Astrocyte (in vitro differentiated cells and primary cell): Measurements from ENCODE around the gene HIPK1. TPM values are rescaled to one million over a fixed set of nuclear protein-coding genes. Genes with fewer than 3 reads are reported as not detected.

Source experiments
- DNase-seq: peaks from one replicate; pipeline ENCODE4 v3.0.0-alpha.2; 2010; ENCODE audit warnings: low read depth
- FAIRE-seq: peaks from 2 replicates; lab custom pipeline; 2011; peaks lifted over from hg19 to GRCh38; lab: Jason Lieb, UNC
- H2AFZ ChIP-seq: 2 replicates; pipeline ENCODE4 v1.6.0; 2012; ENCODE audit warnings: low read depth, low read length, inconsistent platforms
- H3K27ac ChIP-seq: 2 replicates; pipeline ENCODE4 v1.5.1; 2011; ENCODE audit warnings: low read depth, low read length, inconsistent platforms
- H3K27me3 ChIP-seq: 2 replicates; pipeline ENCODE4 v1.6.0; 2011; ENCODE audit warnings: low read length, inconsistent platforms; ENCODE audit not compliant: insufficient read depth
- H3K36me3 ChIP-seq: 2 replicates; pipeline ENCODE4 v1.5.1; 2011; ENCODE audit warnings: low read length, inconsistent platforms; ENCODE audit not compliant: insufficient read depth
- H3K4me1 ChIP-seq: 2 replicates; pipeline ENCODE4 v1.5.1; 2011; ENCODE audit warnings: low read length, inconsistent platforms; ENCODE audit not compliant: insufficient read depth
- H3K4me2 ChIP-seq: 2 replicates; pipeline ENCODE4 v1.6.0; 2012; ENCODE audit warnings: low read length, inconsistent platforms
- H3K4me3 ChIP-seq: 2 replicates; pipeline ENCODE4 v1.5.1; 2011; ENCODE audit warnings: low read depth, mild to moderate bottlenecking, low read length, inconsistent platforms; ENCODE audit not compliant: insufficient read depth
- H3K79me2 ChIP-seq: 2 replicates; pipeline ENCODE4 v1.6.0; 2012; ENCODE audit warnings: mild to moderate bottlenecking, low read length, inconsistent platforms; ENCODE audit not compliant: insufficient read depth
- H3K9ac ChIP-seq: 2 replicates; pipeline ENCODE4 v1.6.0; 2012; ENCODE audit warnings: mild to moderate bottlenecking, low read length, inconsistent platforms
- H3K9me3 ChIP-seq: 2 replicates; pipeline ENCODE4 v1.5.1; 2012; ENCODE audit warnings: low read depth, mild to moderate bottlenecking, low read length, inconsistent platforms; ENCODE audit not compliant: insufficient read depth
- H4K20me1 ChIP-seq: 2 replicates; pipeline ENCODE4 v1.6.0; 2012; ENCODE audit warnings: low read length, inconsistent platforms; ENCODE audit not compliant: insufficient read depth
- H3K27ac Mint-ChIP-seq: one replicate; pipeline ENCODE4 v1.8.0; 2021; ENCODE audit warnings: mild to moderate bottlenecking, mixed read lengths; ENCODE audit not compliant: unreplicated experiment
- H3K27me3 Mint-ChIP-seq: one replicate; pipeline ENCODE4 v1.8.0; 2021; ENCODE audit warnings: low read depth, mixed read lengths; ENCODE audit not compliant: unreplicated experiment
- H3K36me3 Mint-ChIP-seq: one replicate; pipeline ENCODE4 v1.8.0; 2021; ENCODE audit warnings: low read depth, mixed read lengths; ENCODE audit not compliant: unreplicated experiment
- H3K4me1 Mint-ChIP-seq: one replicate; pipeline ENCODE4 v1.8.0; 2021; ENCODE audit warnings: low read depth, mixed read lengths; ENCODE audit not compliant: unreplicated experiment
- H3K4me3 Mint-ChIP-seq: one replicate; pipeline ENCODE4 v1.8.0; 2021; ENCODE audit warnings: mild to moderate bottlenecking, moderate library complexity, mixed read lengths; ENCODE audit not compliant: unreplicated experiment
- H3K9me3 Mint-ChIP-seq: one replicate; pipeline ENCODE4 v1.8.0; 2021; ENCODE audit warnings: mild to moderate bottlenecking, mixed read lengths; ENCODE audit not compliant: unreplicated experiment
- EZH2 ChIP-seq: IDR thresholded peaks from 2 replicates; pipeline ENCODE4 v1.6.1; 2012; ENCODE audit warnings: mild to moderate bottlenecking, low read length, inconsistent platforms; ENCODE audit not compliant: insufficient read depth
- total RNA-seq: library from RNA; stranded (reverse); gene quantifications from 2 replicates; pipeline ENCODE4 v1.2.1, GENCODE V29; 2021
- TF ChIP-seq, protein P1 (sequence below): IDR thresholded peaks from 2 replicates; pipeline ENCODE4 v1.5.1; 2011; ENCODE audit warnings: low read depth, mild to moderate bottlenecking, inconsistent platforms, low read length, moderate library complexity; ENCODE audit not compliant: insufficient read depth

The HIPK1 gene
- total RNA-seq, 1 donor from 2014 or later, result 55.4 TPM

GRCh38 chr1:113898241-113898814 is 30.8 kb upstream of the HIPK1 start:
- H3K27ac ChIP-seq, result no peak overlapping the region
- H3K36me3 ChIP-seq, result peaks cover 42% of the 10 kb centered on the region
- H2AFZ ChIP-seq, result no peak overlapping the region
- DNase-seq (no peak), FAIRE-seq (no peak)
- no peaks in the 10 kb centered on the region for H3K9me3 ChIP-seq
- no peak overlapping the region for H3K4me3 ChIP-seq
- no peaks in the 10 kb centered on the region for H3K27me3 ChIP-seq
- no peak overlapping the region for H3K9ac ChIP-seq
- TF ChIP-seq, protein P1, sequence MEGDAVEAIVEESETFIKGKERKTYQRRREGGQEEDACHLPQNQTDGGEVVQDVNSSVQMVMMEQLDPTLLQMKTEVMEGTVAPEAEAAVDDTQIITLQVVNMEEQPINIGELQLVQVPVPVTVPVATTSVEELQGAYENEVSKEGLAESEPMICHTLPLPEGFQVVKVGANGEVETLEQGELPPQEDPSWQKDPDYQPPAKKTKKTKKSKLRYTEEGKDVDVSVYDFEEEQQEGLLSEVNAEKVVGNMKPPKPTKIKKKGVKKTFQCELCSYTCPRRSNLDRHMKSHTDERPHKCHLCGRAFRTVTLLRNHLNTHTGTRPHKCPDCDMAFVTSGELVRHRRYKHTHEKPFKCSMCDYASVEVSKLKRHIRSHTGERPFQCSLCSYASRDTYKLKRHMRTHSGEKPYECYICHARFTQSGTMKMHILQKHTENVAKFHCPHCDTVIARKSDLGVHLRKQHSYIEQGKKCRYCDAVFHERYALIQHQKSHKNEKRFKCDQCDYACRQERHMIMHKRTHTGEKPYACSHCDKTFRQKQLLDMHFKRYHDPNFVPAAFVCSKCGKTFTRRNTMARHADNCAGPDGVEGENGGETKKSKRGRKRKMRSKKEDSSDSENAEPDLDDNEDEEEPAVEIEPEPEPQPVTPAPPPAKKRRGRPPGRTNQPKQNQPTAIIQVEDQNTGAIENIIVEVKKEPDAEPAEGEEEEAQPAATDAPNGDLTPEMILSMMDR, result no peak
- TF ChIP-seq EZH2, result no peak
- no peak overlapping the region for H3K4me3 Mint-ChIP-seq
- H3K9me3 Mint-ChIP-seq, result no peaks in the 10 kb centered on the region
- H3K4me1 ChIP-seq, result peaks cover 9% of the 10 kb centered on the region
- H3K27ac Mint-ChIP-seq, result no peak overlapping the region
- H3K79me2 ChIP-seq, result peaks cover 12% of the 10 kb centered on the region
- H3K4me2 ChIP-seq, result no peak overlapping the region
- peaks cover 5% of the 10 kb centered on the region for H3K4me1 Mint-ChIP-seq
- H3K27me3 Mint-ChIP-seq, result no peaks in the 10 kb centered on the region
- peaks cover 15% of the 10 kb centered on the region for H3K36me3 Mint-ChIP-seq
- H4K20me1 ChIP-seq, result no peaks in the 10 kb centered on the region

DNA sequence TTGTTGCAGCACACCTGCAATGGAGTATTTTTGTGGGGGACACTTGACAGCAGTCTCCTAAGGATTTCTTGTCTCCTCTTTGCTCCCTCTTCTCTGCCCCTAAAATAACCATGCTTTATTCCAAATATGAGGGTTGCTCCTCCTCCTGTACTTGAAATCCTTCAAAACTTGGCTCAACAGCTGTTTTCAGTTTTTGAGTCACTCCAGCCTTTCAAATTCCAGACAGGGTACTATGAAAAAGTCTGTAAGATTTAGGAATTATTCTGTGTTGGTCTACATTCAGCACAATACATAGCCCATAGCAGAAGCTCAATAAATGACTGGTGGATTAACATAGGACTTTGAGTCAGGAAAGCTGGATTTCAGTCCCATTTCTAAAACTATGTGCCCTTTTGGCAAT is 30.0 kb upstream of the HIPK1 start:
- Histone ChIP-seq H3K9ac (no peak overlapping the region), H3K4me3 (no peak overlapping the region), H2AFZ (no peak overlapping the region), H3K79me2 (peaks cover 20% of the 10 kb centered on the region), H3K9me3 (no peaks in the 10 kb centered on the region), H3K4me1 (peaks cover 12% of the 10 kb centered on the region), H3K4me2 (no peak overlapping the region), H4K20me1 (no peaks in the 10 kb centered on the region), H3K27ac (no peak overlapping the region), H3K27me3 (no peaks in the 10 kb centered on the region), H3K36me3 (peaks cover 42% of the 10 kb centered on the region)
- FAIRE-seq (no peak), DNase-seq (no peak)
- no peak for TF ChIP-seq EZH2
- TF ChIP-seq, protein P1, result no peak
- Mint-ChIP-seq H3K4me1 (peaks cover 8% of the 10 kb centered on the region), H3K36me3 (peaks cover 15% of the 10 kb centered on the region), H3K9me3 (no peaks in the 10 kb centered on the region), H3K4me3 (no peak overlapping the region), H3K27me3 (no peaks in the 10 kb centered on the region), H3K27ac (no peak overlapping the region)

DNA sequence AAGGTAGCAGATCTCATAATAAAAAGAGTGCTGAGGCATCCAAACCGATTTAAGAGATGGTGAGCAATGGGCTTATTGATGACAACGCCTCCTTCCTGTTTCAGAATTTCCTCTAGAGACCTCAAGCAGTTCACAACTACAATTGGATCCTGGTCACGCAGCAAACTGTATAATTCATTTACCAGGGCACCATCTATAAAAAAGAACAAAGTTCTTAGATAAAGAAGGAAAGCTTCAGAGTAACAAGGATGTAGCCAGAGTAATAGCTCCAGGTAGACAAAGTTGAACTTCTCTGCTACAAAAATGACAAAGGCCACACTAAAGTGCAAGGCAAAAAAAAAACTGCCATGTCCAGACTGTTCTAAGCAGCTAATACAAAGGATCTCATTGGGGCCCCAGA is 27.9 kb upstream of the HIPK1 start:
- FAIRE-seq, result no peak
- TF ChIP-seq EZH2, result no peak
- TF ChIP-seq, protein P1, result no peak

More for the DNA sequence above, 27.9 kb upstream of the HIPK1 start:
- H3K4me2 ChIP-seq, result no peak overlapping the region
- H3K27ac Mint-ChIP-seq, result no peak overlapping the region
- no peaks in the 10 kb centered on the region for H3K9me3 ChIP-seq
- no peak for DNase-seq
- H3K4me1 Mint-ChIP-seq, result peaks cover 6% of the 10 kb centered on the region
- no peaks in the 10 kb centered on the region for H3K27me3 Mint-ChIP-seq
- H3K4me3 Mint-ChIP-seq, result no peak overlapping the region
- H3K27me3 ChIP-seq, result no peaks in the 10 kb centered on the region
- H3K4me3 ChIP-seq, result no peak overlapping the region
- H2AFZ ChIP-seq, result no peak overlapping the region
- H3K36me3 Mint-ChIP-seq, result peaks cover 5% of the 10 kb centered on the region
- H3K4me1 ChIP-seq, result peaks cover 12% of the 10 kb centered on the region
- peaks cover 32% of the 10 kb centered on the region for H3K36me3 ChIP-seq
- H3K79me2 ChIP-seq, result peaks cover 33% of the 10 kb centered on the region
- no peak overlapping the region for H3K9ac ChIP-seq
- H4K20me1 ChIP-seq, result no peaks in the 10 kb centered on the region
- H3K9me3 Mint-ChIP-seq, result no peaks in the 10 kb centered on the region
- no peak overlapping the region for H3K27ac ChIP-seq
